ENCODE data around the gene OXSR1.
"Not testable (repeated sequence)": the region's sequence is repeated elsewhere in the genome, so short reads cannot be mapped to it uniquely, and the experiment has no call there.

OXSR1 gene

DNA sequence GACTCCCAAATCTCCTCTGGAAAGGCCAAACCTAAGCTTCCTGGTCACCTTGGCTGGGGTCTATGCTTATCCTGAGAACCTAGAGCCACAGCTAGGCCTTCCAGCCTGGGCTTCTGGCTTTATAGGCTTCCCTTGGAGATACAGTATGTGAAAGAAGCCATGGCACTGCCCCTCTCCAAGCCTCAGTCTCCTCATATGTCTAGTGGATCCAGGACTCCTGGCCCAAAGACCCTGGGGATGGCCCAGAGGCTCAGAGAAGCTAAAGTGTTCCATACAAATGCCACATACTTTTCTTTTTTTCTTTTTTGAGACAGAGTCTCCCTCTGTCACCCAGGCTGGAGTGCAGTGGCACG, 37.1 kb upstream of the OXSR1 start:
- DNase-seq, result no peak

DNA sequence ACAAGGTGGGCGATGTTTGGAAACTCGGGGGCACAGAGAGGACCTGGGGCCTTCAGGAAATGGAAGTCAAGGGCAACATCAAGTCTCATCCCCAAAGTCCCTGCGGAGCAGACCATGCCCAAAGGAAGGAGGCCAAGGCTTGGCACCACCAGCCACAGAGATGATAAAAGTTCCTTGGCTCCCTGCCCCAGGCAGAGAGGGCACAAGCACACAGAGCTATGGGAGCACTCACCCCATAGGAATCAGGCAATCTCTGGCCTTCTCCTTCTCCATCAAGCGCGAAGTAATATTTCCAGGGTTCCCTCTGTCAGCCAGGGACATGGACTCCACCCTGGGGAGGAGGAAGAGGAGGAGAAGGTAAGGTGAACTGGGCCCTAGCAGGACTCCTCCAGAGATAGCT, 36.3 kb upstream of the OXSR1 start:
- DNase-seq, result no peak

DNA sequence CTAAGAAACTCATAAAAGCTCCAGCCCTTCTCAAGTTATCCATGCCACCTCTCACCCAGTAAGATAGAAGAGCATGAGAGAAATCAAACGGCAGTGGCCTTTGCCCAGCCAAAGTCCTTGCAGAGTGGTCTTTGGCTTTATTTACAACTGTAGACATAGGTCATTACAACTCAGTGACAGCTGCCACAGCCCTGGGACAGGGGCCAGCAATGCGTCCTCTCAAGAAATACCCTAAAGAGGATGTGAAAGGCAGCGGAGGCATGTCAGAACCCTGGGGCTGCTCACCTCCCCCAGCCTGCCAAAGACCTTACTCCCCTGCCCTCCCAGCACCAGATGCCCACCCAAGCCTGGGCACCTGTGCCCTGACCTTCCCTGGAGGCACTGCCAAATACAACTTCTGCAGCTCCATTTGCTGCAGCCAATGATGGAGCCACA, 34.7 kb upstream of the OXSR1 start:
- no peak for DNase-seq

DNA sequence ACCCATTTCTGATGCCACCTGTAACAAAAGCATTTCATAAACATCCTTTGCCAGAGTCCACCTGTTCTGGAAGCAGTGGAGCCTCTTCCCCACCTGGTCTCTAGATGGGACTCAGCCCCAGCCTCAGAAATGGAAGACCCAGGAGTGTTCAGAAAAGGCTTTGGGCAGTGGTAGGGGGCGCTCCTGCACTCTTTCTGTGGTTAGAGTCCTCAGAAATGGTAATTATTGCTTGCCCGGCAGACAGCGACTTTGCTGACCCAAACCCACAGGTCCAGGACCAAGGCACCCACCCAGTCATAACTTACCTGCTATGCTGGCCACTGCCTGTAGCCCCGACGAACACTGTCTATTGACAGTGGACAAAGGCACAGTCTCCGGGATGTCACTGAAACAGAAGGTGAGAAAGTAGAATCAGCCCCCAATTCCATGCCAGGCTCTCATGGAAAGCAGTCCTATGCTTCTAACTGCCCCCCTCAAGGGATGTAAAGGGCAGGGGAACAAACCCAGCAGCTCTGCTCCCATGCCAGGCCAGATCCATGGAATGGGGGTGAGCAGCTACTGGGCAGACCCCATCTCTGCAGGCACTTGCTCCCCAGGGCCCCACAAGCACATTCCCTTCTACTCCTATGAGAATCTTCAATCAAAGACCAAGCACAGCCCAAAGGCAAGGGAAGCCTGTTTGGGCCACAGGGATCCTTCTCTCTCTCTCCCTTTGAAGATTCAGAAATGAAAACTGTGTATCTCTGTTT, 33.5 kb upstream of the OXSR1 start:
- peak; percentile 25 for DNase-seq

DNA sequence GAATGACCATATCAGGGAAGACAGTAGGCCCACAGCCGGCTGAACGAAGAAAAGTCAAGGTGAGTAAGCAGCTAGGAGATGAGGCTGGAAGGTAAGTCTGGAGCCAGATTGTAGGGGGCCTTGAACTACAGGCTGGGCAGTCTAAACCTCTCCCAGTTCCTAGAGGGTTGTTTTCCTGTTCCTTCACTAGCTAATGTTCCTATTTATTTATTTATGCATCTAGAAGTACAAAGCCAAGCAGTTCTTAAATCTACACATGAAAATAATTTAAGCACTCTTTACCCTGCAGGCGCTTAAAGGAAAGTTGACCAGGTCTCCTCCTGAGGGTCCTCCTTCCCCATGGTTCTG, 32.2 kb upstream of the OXSR1 start:
- no peak for DNase-seq

DNA sequence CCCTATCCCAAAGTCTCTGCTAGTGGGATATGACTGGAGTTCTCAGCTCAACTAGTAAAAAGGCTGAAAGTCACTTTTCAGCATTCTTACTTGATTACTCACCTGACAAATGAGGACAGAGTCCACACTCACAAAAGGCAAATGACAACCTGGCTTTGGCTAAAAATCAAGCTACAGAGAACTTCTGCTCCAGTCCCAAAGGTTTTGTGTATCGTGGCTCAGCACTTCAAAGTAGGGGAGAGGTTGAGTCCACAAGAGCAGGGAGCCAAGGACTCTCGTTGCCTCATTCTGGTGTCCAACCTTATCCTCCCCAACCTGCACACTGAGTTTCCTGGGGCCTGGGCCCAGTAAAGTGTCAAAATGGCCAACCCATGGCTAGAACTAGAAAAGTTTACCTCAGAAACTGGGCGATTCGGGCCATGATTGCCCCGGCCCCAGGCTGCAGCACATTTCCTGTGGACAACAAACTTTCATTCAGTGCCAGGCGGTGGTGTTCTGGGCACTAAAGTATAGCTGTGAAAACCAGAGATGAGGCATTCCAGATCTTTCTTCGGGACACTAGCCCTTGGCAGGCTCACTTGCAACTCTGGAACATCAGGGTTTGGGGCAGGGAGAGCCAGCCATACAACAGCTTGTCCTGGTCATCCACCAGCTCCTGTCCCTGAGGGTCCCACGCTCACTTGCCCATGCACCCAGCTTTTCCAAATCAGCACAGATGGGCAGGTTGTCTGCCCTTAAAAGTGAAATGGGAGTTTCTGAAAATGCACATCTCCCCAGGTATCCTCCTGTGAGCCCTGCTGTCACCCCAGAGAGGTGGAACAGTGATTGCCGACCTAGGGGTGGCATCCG, 31.6 kb upstream of the OXSR1 start:
- no peak for DNase-seq

- DNase-seq, result not testable (repeated sequence)
Observed at GRCh38 chr3:38134517-38135143, 30.7 kb upstream of the OXSR1 start.

GRCh38 chr3:38135621-38136277, 29.6 kb upstream of the OXSR1 start:
- not testable (repeated sequence) for DNase-seq

GRCh38 chr3:38136393-38136776, 29.0 kb upstream of the OXSR1 start:
- peak; percentile 60 for DNase-seq

- DNase-seq, result peak; percentile 99
Observed at GRCh38 chr3:38136777-38137614, 28.3 kb upstream of the OXSR1 start, which contains the start of gene ACAA1. Gene ACAA1, minus strand, starts transcription at chr3:38137127. Its CDS starts 92 bp downstream, at chr3:38137035.

- DNase-seq, result peak; percentile 75
Observed at GRCh38 chr3:38137615-38138348, 27.6 kb upstream of the OXSR1 start.

DNA sequence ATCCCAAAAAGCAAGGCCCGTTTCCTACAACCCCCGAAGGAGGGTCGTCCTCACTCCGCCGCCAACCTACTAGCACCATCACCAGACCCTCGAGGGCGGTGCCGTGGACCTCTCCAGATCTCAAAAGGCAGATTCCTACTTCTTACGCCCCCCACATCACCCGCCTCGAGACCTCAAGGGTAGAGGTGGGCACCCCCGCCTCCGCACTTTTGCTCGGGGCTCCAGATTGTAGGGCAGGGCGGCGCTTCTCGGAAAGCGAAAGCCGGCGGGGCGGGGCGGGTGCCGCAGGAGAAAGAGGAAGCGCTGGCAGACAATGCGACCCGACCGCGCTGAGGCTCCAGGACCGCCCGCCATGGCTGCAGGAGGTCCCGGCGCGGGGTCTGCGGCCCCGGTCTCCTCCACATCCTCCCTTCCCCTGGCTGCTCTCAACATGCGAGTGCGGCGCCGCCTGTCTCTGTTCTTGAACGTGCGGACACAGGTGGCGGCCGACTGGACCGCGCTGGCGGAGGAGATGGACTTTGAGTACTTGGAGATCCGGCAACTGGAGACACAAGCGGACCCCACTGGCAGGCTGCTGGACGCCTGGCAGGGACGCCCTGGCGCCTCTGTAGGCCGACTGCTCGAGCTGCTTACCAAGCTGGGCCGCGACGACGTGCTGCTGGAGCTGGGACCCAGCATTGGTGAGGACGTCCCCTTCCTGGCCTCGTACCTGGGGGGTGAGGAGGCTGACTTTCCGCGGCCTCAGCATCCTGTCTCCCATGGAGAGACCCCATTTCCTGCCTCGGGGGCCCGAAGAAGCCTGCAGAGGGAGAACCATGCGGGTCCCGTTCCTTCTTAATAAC, 26.8 kb upstream of the OXSR1 start, which contains the start of gene MYD88:
MYD88 (plus strand) TSS at position 313 of the 842 bp plus-strand sequence; CDS start at position 353, 40 bp downstream.
- DNase-seq, result peak; percentile 62

DNA sequence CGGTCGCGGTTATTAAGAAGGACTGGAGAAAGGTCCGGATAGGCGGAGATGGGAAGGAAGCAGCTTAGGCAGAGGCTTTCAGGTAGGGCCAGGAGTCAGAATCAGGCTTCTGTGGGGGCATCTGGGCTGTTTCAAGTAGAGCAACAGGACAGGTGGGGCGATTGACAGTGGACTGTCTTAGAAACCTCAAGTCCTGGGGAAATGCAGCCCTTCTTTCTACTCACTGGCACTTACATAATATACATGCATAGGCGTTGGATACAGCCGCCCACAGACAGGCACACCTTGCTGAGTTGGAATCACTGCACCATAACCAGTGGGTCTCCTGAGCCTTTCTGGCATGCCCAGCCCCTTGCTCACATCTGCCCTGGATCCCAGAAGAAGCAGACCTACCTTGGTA, 26.1 kb upstream of the OXSR1 start:
- DNase-seq, result no peak

GRCh38 chr3:38139652-38140051, 25.7 kb upstream of the OXSR1 start:
- DNase-seq, result no peak

- DNase-seq, result no peak
Observed at GRCh38 chr3:38140326-38141172, 24.8 kb upstream of the OXSR1 start.

- DNase-seq, result no peak
Observed at GRCh38 chr3:38141173-38141951, 24.0 kb upstream of the OXSR1 start.

GRCh38 chr3:38141952-38142273, 23.4 kb upstream of the OXSR1 start:
- DNase-seq, result no peak

GRCh38 chr3:38142959-38143358, 22.4 kb upstream of the OXSR1 start:
- DNase-seq, result no peak

GRCh38 chr3:38143511-38143910, 21.8 kb upstream of the OXSR1 start:
- DNase-seq, result no peak
